ENCODE data around the gene MAPKAP1.

GRCh38 chr9:125612616-125613015, 94.4 kb downstream of the MAPKAP1 start:
- no peak for TF ChIP-seq CTCF (IDR thresholded peaks at IDR 0.05; ENCODE audit: low read length)
- TF ChIP-seq EZH2 (IDR thresholded peaks at IDR 0.05; ENCODE audit: borderline replicate concordance, low read length) = no peak
